HL-60 (cell line): ENCODE results near the gene ADCY1.

Experiments
- POLR2AphosphoS5 ChIP-seq: IDR thresholded peaks from 2 replicates; pipeline ENCODE4 v1.6.1; 2012; ENCODE audit warnings: low read depth
- TF ChIP-seq, protein P1 (sequence below): IDR thresholded peaks from one replicate; pipeline ENCODE4 v1.5.1; 2011; ENCODE audit warnings: low read length, control low read depth, inconsistent platforms; ENCODE audit not compliant: insufficient read depth
- TF ChIP-seq, protein P2 (sequence below): IDR thresholded peaks from 2 replicates; pipeline ENCODE4 v1.6.1; 2012; ENCODE audit warnings: low read depth; ENCODE audit not compliant: insufficient replicate concordance

DNA sequence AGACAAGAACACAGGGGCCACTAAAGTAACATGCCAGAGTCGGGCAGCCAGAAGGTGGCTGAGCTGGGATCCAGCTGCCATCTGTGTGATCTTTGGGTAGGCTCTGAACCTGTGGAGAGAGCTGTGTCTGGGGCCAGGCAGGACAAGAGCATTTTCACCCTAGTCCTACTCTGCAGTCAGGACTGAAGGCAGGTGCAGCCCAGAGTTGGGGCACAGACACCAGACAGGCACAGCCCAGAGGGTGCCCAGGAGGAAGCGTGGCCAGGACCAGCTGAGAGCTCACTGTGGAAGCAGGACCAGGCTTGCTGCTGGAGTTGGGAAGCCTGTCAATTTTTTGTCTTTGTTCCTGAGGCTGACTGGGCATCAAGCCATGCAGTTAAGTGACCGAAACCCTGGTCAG lies 113.6 kb downstream of the ADCY1 start:
- TF ChIP-seq, protein P1, sequence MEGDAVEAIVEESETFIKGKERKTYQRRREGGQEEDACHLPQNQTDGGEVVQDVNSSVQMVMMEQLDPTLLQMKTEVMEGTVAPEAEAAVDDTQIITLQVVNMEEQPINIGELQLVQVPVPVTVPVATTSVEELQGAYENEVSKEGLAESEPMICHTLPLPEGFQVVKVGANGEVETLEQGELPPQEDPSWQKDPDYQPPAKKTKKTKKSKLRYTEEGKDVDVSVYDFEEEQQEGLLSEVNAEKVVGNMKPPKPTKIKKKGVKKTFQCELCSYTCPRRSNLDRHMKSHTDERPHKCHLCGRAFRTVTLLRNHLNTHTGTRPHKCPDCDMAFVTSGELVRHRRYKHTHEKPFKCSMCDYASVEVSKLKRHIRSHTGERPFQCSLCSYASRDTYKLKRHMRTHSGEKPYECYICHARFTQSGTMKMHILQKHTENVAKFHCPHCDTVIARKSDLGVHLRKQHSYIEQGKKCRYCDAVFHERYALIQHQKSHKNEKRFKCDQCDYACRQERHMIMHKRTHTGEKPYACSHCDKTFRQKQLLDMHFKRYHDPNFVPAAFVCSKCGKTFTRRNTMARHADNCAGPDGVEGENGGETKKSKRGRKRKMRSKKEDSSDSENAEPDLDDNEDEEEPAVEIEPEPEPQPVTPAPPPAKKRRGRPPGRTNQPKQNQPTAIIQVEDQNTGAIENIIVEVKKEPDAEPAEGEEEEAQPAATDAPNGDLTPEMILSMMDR = no peak
- TF ChIP-seq POLR2AphosphoS5 = no peak
- TF ChIP-seq, protein P2, sequence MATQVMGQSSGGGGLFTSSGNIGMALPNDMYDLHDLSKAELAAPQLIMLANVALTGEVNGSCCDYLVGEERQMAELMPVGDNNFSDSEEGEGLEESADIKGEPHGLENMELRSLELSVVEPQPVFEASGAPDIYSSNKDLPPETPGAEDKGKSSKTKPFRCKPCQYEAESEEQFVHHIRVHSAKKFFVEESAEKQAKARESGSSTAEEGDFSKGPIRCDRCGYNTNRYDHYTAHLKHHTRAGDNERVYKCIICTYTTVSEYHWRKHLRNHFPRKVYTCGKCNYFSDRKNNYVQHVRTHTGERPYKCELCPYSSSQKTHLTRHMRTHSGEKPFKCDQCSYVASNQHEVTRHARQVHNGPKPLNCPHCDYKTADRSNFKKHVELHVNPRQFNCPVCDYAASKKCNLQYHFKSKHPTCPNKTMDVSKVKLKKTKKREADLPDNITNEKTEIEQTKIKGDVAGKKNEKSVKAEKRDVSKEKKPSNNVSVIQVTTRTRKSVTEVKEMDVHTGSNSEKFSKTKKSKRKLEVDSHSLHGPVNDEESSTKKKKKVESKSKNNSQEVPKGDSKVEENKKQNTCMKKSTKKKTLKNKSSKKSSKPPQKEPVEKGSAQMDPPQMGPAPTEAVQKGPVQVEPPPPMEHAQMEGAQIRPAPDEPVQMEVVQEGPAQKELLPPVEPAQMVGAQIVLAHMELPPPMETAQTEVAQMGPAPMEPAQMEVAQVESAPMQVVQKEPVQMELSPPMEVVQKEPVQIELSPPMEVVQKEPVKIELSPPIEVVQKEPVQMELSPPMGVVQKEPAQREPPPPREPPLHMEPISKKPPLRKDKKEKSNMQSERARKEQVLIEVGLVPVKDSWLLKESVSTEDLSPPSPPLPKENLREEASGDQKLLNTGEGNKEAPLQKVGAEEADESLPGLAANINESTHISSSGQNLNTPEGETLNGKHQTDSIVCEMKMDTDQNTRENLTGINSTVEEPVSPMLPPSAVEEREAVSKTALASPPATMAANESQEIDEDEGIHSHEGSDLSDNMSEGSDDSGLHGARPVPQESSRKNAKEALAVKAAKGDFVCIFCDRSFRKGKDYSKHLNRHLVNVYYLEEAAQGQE = no peak
